OCI-LY3 (cell line): ENCODE measurements around the gene SCYGR2.

Experiments
- CTCF ChIP-seq: fragments of 200-600, 300-600 bp; sonication (generic); IDR thresholded peaks from 2 replicates; pipeline ENCODE4 v1.5.1; 2014; ENCODE audit warnings: antibody characterized with exemption, low read length, low read depth
- EZH2phosphoT487 ChIP-seq: fragments of 200-600 bp; shearing (Covaris generic); IDR thresholded peaks from 2 replicates; pipeline ENCODE4 v1.6.1; 2018; ENCODE audit warnings: antibody characterized with exemption, mixed run types, low read depth

- TF ChIP-seq CTCF (no peak), EZH2phosphoT487 (no peak)
Measured at GRCh38 chr2:227612546-227613271, 14.0 kb downstream of the SCYGR2 start.
